G401.6 (cell line): ENCODE results near the gene ZDHHC17.
A peak's percentile ranks its signal among the peaks of the same experiment; 100 is the strongest.

Experiments
- FAIRE-seq: peaks from 2 replicates; lab custom pipeline; 2012; peaks lifted over from hg19 to GRCh38; lab: Jason Lieb, UNC

Gene ZDHHC17

GRCh38 chr12:76830436-76830835 is 66.5 kb downstream of the ZDHHC17 start:
- peak; percentile 47 for FAIRE-seq

- no peak for FAIRE-seq
These were observed 72.7 kb downstream of the ZDHHC17 start for GRCh38 chr12:76836633-76837032.

GRCh38 chr12:76847260-76847659 is 83.3 kb downstream of the ZDHHC17 start:
- FAIRE-seq: no peak

DNA sequence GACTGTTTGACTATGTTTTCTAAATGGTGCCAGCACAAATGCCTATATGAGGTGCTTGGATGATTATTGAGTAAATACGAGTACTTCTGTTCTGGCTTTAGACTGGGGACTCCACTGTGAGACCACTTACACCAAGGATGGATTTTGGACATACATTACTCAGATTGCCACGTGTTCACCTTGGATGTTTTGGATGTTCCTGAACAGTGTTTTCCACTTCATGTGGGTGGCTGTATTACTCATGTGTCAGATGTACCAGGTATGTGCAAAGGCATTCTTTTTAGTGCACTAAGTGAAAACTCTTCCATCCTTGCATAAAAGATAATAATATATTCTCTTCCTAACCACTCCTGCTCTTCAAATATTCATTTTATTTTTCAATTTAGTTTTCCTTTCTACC is 84.2 kb downstream of the ZDHHC17 start:
- no peak for FAIRE-seq

DNA sequence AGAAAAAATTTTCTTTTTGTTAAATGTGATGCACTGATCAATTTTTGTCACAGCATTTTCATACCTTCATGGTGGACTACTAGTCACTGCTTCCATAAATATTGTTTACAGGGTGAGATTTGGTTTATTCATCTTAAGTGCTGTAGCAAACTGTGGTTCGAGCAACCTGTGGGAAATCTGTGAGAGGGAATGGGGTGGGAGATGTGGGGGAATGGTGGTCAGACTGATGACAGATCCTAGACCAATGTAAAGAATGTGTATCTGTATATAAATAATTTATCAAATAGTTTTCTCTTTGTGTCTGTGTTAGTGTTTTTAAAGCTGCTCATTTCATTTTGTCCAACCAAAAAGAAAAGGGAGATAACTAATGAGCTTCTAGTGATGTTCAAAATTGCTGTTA is 88.2 kb downstream of the ZDHHC17 start:
- no peak for FAIRE-seq

DNA sequence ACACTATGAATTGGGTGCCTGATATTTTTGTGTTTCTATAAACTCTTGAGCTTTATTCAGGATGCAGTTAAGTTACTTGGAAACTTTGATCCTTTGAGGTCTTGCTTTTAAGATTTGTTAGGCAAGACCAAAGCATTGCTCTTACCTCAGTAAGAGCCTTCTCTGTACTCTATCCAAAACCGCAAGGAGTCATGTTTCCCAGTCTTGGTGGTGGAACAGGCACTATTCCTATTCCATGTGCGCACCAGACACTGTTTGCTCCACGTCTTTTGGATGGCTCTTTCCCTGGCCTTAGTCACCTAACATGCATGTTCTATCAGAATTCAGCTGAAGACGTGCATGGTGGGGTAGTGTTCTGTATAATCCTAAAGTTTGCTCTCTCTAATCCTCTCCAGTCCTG is 91.4 kb downstream of the ZDHHC17 start:
- FAIRE-seq: no peak

GRCh38 chr12:76856018-76856644 is 92.2 kb downstream of the ZDHHC17 start:
- no peak for FAIRE-seq

DNA sequence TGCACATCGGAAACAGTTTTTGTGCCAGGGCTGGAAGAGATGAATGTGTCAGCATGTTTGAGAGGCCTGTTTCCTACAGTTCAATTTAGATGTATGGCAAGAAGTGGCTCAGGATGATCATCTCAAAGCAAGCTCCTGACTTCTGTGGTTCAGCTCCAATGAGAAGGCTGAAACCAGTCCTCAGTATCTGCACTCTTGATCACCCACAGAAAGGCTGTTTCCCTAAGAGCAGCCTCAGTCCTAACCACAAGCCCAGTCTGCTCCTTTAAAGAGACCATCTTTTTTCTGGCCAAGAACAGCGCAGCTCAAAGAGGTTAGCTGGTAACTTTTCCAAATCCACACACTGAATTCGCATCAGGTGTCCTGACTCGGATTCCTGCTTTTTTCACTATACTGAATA is 95.7 kb downstream of the ZDHHC17 start:
- FAIRE-seq: no peak

- no peak for FAIRE-seq
These were observed 96.3 kb downstream of the ZDHHC17 start for GRCh38 chr12:76860256-76860655.

- no peak for FAIRE-seq
These were observed 99.2 kb downstream of the ZDHHC17 start for GRCh38 chr12:76863005-76863670.

GRCh38 chr12:76863837-76864236 is 99.9 kb downstream of the ZDHHC17 start:
- FAIRE-seq: no peak

DNA sequence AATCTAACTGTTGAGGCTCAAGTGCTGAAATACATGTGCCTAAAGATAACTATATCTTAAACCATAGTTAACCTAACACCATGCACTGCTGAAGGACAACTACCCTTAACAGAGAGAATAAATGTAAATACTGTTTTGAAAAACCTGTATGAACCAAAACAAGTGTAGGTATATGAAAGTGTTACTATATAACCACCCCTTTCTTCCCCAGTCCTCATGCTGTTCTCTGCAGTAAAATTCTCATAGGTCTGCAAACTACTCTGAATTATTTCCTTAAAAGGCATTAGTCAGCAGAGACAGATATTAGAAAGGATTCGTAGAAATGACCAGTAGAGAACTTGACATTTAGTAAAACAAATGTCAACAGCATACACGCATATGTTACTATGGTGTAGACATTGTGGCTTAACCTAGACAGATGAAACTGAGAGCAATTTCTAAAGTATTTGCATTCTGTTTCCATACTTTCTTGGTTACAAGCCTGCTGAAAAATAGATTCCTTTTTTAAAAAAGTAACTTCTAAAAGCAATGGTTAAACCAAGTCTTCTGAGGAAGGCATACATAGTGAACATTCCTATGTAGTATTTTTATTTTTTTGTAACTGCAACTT is 101.0 kb downstream of the ZDHHC17 start:
- no peak for FAIRE-seq

- no peak for FAIRE-seq
These were observed 102.2 kb downstream of the ZDHHC17 start for GRCh38 chr12:76866151-76866567.

DNA sequence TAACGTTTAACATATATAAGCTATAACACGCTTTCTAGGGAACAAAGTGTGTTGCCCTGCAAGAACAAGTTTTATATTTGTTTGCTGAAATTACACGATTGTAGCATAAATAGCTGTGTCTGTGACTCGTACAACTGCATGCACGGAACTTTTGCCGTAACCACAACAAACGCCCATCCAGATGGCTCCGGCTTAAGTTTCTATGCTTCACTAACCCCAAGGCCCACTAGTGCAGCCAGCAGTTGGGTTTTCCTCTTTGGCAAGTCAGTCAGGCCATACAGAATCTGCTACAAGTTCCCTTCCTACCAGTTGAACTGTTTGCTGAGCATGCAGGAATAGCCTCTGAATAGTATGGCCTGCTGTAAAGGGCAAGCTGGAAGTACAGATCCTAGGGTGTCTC is 102.8 kb downstream of the ZDHHC17 start:
- FAIRE-seq: no peak

DNA sequence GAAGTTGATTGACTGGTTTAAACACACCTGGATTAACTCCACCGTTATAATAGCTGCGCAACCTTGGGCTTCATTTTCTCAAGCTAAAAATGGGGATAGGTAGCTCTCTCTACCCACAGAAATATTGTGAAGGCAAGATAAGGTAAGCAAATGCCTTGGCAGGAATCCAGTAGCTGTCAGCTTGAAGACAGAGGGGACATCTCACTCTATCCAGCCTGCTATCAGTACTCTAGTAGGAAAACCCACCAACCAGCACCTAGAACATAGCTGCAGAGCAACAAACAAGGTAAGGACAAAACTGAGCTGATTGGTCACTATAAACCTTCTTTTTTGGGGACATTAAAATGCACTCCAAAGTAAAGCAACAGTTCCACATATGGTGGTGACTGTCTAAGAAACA is 107.2 kb downstream of the ZDHHC17 start:
- FAIRE-seq: no peak

DNA sequence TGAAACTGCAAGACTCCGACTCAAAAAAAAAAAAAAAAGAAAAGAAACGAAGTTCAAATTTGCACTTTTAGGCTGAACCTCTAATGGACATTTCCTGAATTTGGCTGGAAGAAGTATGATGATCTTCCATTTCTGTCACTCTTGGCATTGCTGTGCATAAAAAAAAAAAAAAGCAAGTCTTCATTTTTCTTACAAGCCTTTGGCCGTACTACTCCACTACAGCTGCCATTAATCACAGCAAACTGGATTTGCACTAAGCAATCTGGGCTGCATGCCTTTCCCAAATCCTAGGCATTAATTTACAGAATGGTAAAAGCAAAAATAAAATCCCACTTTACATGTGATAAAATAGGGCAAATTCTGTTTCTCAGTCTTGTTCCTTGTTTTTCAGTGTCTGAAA is 107.8 kb downstream of the ZDHHC17 start:
- no peak for FAIRE-seq

DNA sequence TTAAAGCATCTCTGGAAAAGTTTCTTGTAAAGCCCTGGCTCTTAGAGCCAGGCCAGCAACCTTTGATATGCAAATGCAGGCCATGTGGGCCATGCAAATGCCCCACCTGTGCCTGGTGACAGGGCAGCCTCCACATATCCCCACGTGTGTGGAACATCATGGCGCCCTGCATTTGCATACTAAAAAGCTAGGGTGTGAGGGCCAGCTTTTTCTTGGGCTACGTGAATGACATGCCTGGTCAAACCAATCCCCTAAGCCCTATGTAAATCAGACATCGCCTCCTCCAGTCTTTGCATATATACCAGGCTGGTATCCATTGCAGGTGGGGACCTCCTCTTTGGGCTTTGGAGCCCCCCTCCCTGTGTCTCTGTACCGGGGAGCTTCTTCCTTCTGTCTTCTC is 108.5 kb downstream of the ZDHHC17 start:
- FAIRE-seq: no peak

- no peak for FAIRE-seq
These were observed 110.1 kb downstream of the ZDHHC17 start for GRCh38 chr12:76874027-76874426.

DNA sequence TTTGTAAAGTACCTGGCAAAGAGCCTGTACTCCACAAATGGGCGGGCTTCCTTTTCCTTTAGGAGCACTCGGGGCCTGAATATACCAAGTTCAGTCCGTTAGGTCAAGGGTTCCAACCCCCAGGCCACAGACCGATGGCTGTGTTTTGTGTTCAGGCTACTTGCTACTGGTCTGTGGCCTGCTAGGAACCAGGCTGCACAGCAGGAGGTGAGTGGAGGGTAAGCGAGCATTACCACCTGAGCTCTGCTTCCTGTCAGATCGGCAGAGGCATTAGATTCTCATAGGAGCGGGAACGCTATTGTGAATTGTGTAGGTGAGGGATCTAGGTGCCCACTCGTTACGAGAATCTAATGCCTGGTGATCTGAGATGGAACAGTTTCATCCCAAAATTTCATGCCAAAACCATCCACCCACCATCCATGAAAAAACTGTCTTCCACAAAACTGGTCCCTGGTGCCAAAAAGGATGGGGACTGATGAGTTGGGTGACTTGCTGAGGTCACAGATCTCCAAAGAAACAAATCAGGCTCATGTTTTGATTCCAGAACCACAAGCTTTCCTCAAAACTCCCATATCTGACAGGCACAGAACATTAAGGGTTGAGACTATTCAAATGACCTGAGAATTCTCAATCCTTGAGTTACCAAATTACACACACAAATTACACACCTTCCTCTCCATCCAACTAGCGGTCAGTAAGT is 110.7 kb downstream of the ZDHHC17 start:
- FAIRE-seq: no peak

- FAIRE-seq: no peak
These were observed 112.8 kb downstream of the ZDHHC17 start for GRCh38 chr12:76876696-76877229.

GRCh38 chr12:76878099-76878898 is 114.4 kb downstream of the ZDHHC17 start:
- FAIRE-seq: no peak
